Small intestine (tissue), 7 donors: ENCODE measurements around the gene PSMB10. TPM values are rescaled to one million over a fixed set of nuclear protein-coding genes. Genes with fewer than 3 reads are reported as not detected.

Experiments used
- DNase-seq, 2 donors: peaks; one replicate each; pipeline versions ENCODE4 v3.0.0 to v3.0.0-alpha.2; 2013
- FAIRE-seq: peaks from 2 replicates; lab custom pipeline; 2012; peaks lifted over from hg19 to GRCh38; lab: Jason Lieb, UNC
- H3K27ac ChIP-seq, 3 donors: one replicate each; pipeline ENCODE4 v1.5.1; 2013; ENCODE audit warnings: low read length in 2 of 3, mild to moderate bottlenecking in 2 of 3, control low read depth in 1 of 3, inconsistent platforms in 1 of 3, low read depth in 1 of 3, moderate library complexity in 1 of 3
- H3K27me3 ChIP-seq, 3 donors: one replicate each; pipeline ENCODE4 v1.6.1; 2013; ENCODE audit warnings: low read length in 3 of 3, inconsistent platforms in 1 of 3; ENCODE audit not compliant: control insufficient read depth in 3 of 3, insufficient read depth in 3 of 3
- H3K36me3 ChIP-seq, 3 donors: one replicate each; pipeline ENCODE4 v1.6.1; 2013; ENCODE audit warnings: low read length in 3 of 3, inconsistent platforms in 1 of 3, low read depth in 1 of 3, mild to moderate bottlenecking in 1 of 3, moderate library complexity in 1 of 3; ENCODE audit not compliant: control insufficient read depth in 3 of 3, insufficient read depth in 2 of 3
- H3K4me1 ChIP-seq, 3 donors: one replicate each; pipeline ENCODE4 v1.6.1; 2013; ENCODE audit warnings: low read length in 2 of 3, inconsistent platforms in 1 of 3, low read depth in 1 of 3, mild to moderate bottlenecking in 1 of 3, moderate library complexity in 1 of 3; ENCODE audit not compliant: control insufficient read depth in 3 of 3, insufficient read depth in 2 of 3
- H3K4me3 ChIP-seq, 3 donors: one replicate each; pipeline ENCODE4 v1.5.1; 2013; ENCODE audit warnings: low read length in 3 of 3, control low read depth in 1 of 3, inconsistent platforms in 1 of 3, low read depth in 1 of 3, mild to moderate bottlenecking in 1 of 3, moderate library complexity in 1 of 3
- H3K9me3 ChIP-seq, 2 donors: one replicate each; pipeline ENCODE4 v1.6.1; 2013; ENCODE audit warnings: low read depth in 1 of 2, low read length in 1 of 2; ENCODE audit not compliant: control insufficient read depth in 2 of 2, insufficient read depth in 1 of 2
- WGBS, 3 donors: extraction: QIAGEN DNeasy Blood & Tissue Kit; methylation state at CpG; one replicate each; pipeline ENCODE4 v1.1.7; 2013; 5-methylcytosine and 5-hydroxymethylcytosine counted together
- polyA plus RNA-seq, 4 donors: library from polyadenylated mRNA; stranded (reverse) in 3 of 4; unstranded in 1 of 4; fragments of 200-250 nt in 3 of 4; fragments of 120-200 nt in 1 of 4; gene quantifications; one replicate each; pipeline versions ENCODE4 v1.2.1 to v1.2.3, GENCODE V29; 2013
- donor health status: healthy with polysubstance abuse.
- donor health status: control.
- donor health status: control.
- donor health status: Bipolar disorder and iron deficiency.
- donor health status: healthy.

PSMB10 gene
- polyA plus RNA-seq, 4 donors = 90.6 to 354 (median 221) TPM

- Histone ChIP-seq H3K27me3 (no peaks in the 10 kb centered on the region), H3K36me3 (peaks cover 0 to 75% (median 0%) of the 10 kb centered on the region in 3 donors), H3K4me1 (peaks cover 0 to 15% (median 0%) of the 10 kb centered on the region in 3 donors), H3K9me3 (no peaks in the 10 kb centered on the region), H3K27ac (peak overlapping the region in 1 of 3 donors; percentile 53), H3K4me3 (no peak overlapping the region)
- 64 to 76% (median 71%) methylated on average over 11 of the region's 11 CpGs for WGBS, 3 donors
- no peak for FAIRE-seq
- DNase-seq = peak in 1 of 2 donors; percentile 29
Measured at GRCh38 chr16:67959536-67960329, 23.1 kb upstream of the PSMB10 start.

GRCh38 chr16:67957622-67958021 lies 21.0 kb upstream of the PSMB10 start:
- Histone ChIP-seq H3K27me3 (no peaks in the 10 kb centered on the region), H3K9me3 (no peaks in the 10 kb centered on the region), H3K4me3 (no peak overlapping the region), H3K27ac (no peak overlapping the region), H3K36me3 (peaks cover 0 to 73% (median 0%) of the 10 kb centered on the region in 3 donors), H3K4me1 (no peaks in the 10 kb centered on the region)
- DNase-seq (no peak), FAIRE-seq (no peak)
- 88 to 96% (median 89%) methylated on average over 9 of the region's 9 CpGs for WGBS, 3 donors

GRCh38 chr16:67954421-67955196 lies 18.0 kb upstream of the PSMB10 start:
- no peaks in the 10 kb centered on the region for H3K27me3 ChIP-seq
- 84 to 89% (median 89%) methylated on average over 10 of the region's 10 CpGs for WGBS, 3 donors
- H3K4me3 ChIP-seq = no peak overlapping the region
- H3K36me3 ChIP-seq = peaks cover 0 to 72% (median 0%) of the 10 kb centered on the region in 3 donors
- DNase-seq (no peak), FAIRE-seq (no peak)
- H3K4me1 ChIP-seq = no peaks in the 10 kb centered on the region
- H3K27ac ChIP-seq = no peak overlapping the region
- H3K9me3 ChIP-seq = no peaks in the 10 kb centered on the region

GRCh38 chr16:67953641-67954375 lies 17.2 kb upstream of the PSMB10 start:
- no peak overlapping the region for H3K27ac ChIP-seq
- WGBS, 3 donors = 84 to 91% (median 88%) methylated on average over 7 to 8 of the region's 8 CpGs
- H3K4me3 ChIP-seq = no peak overlapping the region
- no peaks in the 10 kb centered on the region for H3K4me1 ChIP-seq
- H3K9me3 ChIP-seq = no peaks in the 10 kb centered on the region
- FAIRE-seq (no peak), DNase-seq (no peak)
- no peaks in the 10 kb centered on the region for H3K27me3 ChIP-seq
- peaks cover 0 to 70% (median 0%) of the 10 kb centered on the region in 3 donors for H3K36me3 ChIP-seq

- FAIRE-seq (no peak), DNase-seq (no peak)
- Histone ChIP-seq H3K27me3 (no peaks in the 10 kb centered on the region), H3K27ac (no peak overlapping the region), H3K36me3 (peaks cover 0 to 78% (median 0%) of the 10 kb centered on the region in 3 donors), H3K9me3 (no peaks in the 10 kb centered on the region), H3K4me1 (no peaks in the 10 kb centered on the region), H3K4me3 (no peak overlapping the region)
- WGBS, 3 donors = 66 to 74% (median 72%) methylated on average over 12 of the region's 12 CpGs
Measured at GRCh38 chr16:67951485-67951884, 14.8 kb upstream of the PSMB10 start.

GRCh38 chr16:67950335-67950843 lies 13.7 kb upstream of the PSMB10 start:
- no peak overlapping the region for H3K4me3 ChIP-seq
- peaks cover 0 to 89% (median 0%) of the 10 kb centered on the region in 3 donors for H3K36me3 ChIP-seq
- H3K4me1 ChIP-seq = no peaks in the 10 kb centered on the region
- WGBS, 3 donors = 80 to 90% (median 86%) methylated on average over 16 of the region's 16 CpGs
- no peak overlapping the region for H3K27ac ChIP-seq
- no peaks in the 10 kb centered on the region for H3K27me3 ChIP-seq
- no peaks in the 10 kb centered on the region for H3K9me3 ChIP-seq
- FAIRE-seq (no peak), DNase-seq (no peak)

- Histone ChIP-seq H3K36me3 (peaks cover 0 to 89% (median under 1%) of the 10 kb centered on the region in 3 donors), H3K9me3 (no peaks in the 10 kb centered on the region), H3K27me3 (no peaks in the 10 kb centered on the region), H3K4me1 (no peaks in the 10 kb centered on the region), H3K27ac (no peak overlapping the region), H3K4me3 (no peak overlapping the region)
- DNase-seq (no peak), FAIRE-seq (no peak)
- 79 to 91% (median 81%) methylated on average over 9 to 11 of the region's 11 CpGs for WGBS, 3 donors
Measured at GRCh38 chr16:67949645-67950044, 13.0 kb upstream of the PSMB10 start.

- Histone ChIP-seq H3K9me3 (no peaks in the 10 kb centered on the region), H3K27me3 (no peaks in the 10 kb centered on the region), H3K4me1 (peaks cover 0 to 8% (median 0%) of the 10 kb centered on the region in 3 donors), H3K27ac (no peak overlapping the region), H3K36me3 (peaks cover 0 to 93% (median 2%) of the 10 kb centered on the region in 3 donors), H3K4me3 (no peak overlapping the region)
- no peak for FAIRE-seq
- peak in 1 of 2 donors; percentile 27 for DNase-seq
- WGBS, 3 donors = 42 to 83% (median 55%) methylated on average over 13 to 15 of the region's 15 CpGs
Measured at GRCh38 chr16:67948015-67948414, 11.4 kb upstream of the PSMB10 start.
